ENCODE results near the gene EIPR1.

DNA sequence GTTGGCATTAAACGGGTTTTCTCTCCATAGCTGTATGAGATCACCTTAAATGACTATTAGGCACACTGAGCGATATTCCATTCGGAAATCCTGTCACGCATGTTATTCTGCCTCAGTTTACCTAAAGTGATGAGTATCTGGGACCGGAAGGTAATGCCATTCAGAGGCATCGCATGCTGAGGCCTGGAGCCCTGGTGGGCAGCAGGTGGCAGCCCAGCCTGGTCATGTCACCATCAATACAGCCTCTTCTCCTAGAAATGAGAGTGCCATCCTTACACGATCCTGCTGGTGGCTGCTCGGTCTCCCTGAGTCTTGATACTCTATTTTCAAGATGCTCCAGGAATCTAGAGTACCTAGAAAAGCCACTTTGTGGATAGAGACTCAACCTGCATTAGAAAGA lies 119.8 kb downstream of the EIPR1 start:
- TF ChIP-seq, protein P1, sequence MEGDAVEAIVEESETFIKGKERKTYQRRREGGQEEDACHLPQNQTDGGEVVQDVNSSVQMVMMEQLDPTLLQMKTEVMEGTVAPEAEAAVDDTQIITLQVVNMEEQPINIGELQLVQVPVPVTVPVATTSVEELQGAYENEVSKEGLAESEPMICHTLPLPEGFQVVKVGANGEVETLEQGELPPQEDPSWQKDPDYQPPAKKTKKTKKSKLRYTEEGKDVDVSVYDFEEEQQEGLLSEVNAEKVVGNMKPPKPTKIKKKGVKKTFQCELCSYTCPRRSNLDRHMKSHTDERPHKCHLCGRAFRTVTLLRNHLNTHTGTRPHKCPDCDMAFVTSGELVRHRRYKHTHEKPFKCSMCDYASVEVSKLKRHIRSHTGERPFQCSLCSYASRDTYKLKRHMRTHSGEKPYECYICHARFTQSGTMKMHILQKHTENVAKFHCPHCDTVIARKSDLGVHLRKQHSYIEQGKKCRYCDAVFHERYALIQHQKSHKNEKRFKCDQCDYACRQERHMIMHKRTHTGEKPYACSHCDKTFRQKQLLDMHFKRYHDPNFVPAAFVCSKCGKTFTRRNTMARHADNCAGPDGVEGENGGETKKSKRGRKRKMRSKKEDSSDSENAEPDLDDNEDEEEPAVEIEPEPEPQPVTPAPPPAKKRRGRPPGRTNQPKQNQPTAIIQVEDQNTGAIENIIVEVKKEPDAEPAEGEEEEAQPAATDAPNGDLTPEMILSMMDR (IDR thresholded peaks at IDR 0.05), result no peak
- TF ChIP-seq POLR2A (IDR thresholded peaks at IDR 0.05), result no peak
